NK-92 treated with Interleukin-12 subunit alpha and Interleukin-12 subunit beta, amount 100 ng/mL, for 24 hours (cell line): ENCODE results near the gene ZFYVE21.

ENCODE experiments used
- DNase-seq: peaks from one replicate; lab custom pipeline; 2025; lab: John Stamatoyannopoulos, UW

The ZFYVE21 gene

DNA sequence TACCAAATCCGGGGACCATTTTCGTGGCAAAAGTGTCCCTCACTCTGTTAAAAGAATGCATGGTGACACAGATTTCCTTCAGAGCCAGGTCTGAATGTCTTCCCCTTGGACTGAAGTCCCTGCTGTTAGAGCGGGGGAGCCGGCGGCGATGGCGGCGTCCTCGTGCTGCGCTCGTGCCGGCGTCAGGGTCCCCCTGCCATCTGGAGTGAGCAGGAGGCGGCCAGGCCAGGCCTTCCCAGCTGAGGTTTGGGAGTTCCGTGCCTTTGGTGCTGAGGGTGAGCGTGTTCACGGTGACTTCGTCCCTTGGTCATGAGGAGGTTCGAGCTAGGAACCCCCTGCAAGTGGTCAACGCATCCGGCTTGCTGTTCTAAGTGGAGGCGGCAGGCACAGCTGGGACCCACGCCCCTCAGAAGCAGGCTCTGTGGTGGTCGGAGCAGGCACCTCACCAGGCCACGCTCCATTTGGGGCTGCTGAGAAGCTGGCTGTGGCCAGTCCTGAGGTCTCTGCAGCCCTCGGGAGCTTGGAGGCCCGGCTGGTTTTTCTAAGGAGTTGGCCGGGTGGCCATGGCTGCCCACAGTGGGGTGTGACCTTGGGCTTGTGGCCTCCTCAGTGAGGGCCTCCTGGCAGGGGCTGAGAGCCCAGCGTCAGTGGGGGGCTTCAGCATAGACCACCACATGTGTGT lies 9.5 kb downstream of the ZFYVE21 start:
- DNase-seq: no peak

- no peak for DNase-seq
These were observed 10.3 kb downstream of the ZFYVE21 start for GRCh38 chr14:103725739-103726395.

GRCh38 chr14:103726474-103726873 lies 10.9 kb downstream of the ZFYVE21 start:
- DNase-seq: no peak

GRCh38 chr14:103727313-103727980 lies 11.8 kb downstream of the ZFYVE21 start:
- DNase-seq: no peak

- no peak for DNase-seq
These were observed 12.5 kb downstream of the ZFYVE21 start for GRCh38 chr14:103728141-103728540.

DNA sequence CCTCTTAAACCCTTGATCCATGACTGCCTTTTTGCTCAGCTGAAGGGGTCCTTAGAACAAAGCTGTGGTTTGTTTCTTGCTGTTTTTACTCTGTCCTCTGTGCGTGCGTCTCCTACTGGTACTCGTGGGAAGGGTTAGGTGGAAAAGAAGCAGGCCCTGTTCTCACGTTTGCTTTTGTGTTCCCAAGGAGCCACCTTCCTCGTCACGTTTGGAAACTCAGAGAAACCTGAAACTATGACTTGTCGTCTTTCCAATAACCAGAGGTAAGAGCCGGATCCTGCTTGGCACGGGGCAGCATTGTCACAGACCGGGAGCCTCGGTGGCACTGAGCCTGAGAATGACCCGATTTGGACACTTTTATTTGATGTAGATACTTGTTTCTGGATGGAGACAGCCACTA lies 13.1 kb downstream of the ZFYVE21 start:
- DNase-seq: no peak

GRCh38 chr14:103729496-103730448 lies 14.2 kb downstream of the ZFYVE21 start:
- DNase-seq: no peak

DNA sequence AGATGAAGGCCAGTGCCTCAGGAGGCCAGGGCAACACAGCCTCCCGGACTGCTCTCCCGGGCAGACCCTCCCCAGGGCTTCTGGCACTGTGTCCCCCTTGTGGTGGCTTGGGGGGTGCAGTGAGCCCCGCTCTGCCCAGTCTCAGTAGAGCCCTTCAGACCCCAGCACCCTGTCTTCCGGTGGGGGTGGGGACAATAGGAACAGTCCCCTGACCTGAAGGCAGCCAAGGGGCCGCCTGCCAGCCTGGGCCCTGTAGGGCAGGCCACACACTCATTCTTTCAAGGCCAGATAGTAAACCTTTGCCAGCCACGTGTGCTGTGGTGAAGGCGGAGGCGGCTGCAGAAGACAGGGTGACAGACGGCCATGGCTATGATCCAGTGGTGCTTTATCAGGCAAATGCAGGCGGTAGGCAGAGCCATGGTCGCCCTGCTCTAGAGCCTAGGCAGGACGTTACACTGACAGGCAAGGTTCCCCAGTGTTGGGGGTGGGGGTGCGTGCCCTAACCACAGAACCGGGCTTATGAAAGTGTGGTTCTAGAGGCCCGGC lies 15.0 kb downstream of the ZFYVE21 start:
- no peak for DNase-seq

DNA sequence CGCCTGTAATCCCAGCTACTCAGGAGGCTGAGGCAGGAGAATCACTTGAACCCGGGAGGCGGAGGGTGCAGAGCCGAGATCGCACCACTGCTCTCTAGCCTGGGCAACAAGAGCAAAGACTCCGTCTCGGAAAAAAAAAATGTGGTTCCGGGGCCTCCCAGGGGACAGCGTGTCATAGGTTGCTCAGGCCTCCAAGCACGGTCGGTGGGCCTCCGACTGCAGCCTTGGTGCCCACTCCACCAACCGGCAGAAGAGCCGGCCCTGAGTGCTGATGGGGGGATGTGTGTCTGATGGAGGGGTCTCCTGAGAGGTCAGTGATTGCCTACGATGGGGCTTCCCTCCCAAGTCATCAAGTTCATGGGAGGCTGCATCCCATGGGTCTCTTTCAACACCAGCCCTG lies 15.9 kb downstream of the ZFYVE21 start:
- DNase-seq: no peak

- DNase-seq: no peak
These were observed 16.6 kb downstream of the ZFYVE21 start for GRCh38 chr14:103731916-103732867.

DNA sequence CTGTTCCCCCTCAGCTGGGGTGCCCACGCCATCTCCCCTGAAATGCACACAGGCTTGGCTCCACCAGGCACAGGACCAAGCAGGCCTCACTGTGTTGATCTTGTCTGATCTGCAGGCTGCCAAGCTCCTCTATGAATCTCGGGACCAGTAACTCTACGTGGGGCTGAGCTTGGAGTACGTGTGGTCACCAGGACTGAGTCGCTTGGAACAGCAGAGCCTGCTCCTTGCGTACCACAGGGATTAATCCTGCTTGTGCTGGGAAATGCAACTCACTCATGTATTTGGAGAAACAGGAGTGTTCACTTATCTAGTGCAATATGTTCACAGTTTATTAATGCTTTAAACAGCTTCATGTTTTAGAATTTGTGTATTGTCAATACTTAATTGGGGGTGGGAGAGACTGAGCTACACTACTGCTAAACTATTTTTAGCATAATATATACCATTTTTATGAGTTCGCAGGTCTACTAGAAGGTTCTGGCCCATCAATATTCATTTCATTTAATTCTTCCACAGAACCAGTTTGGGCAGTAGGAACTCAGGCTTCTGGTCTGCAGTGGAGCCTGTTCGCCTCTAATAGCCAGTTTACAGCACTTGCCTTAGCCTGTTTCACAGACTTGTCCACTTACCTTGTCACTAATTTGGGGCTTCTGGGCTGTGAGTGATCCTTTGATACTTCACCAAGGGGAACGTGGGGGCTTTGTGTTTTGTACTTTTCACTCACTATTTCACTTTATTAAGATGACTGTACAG lies 17.4 kb downstream of the ZFYVE21 start:
- no peak for DNase-seq

- DNase-seq: no peak
These were observed 18.0 kb downstream of the ZFYVE21 start for GRCh38 chr14:103733651-103734050.

GRCh38 chr14:103734081-103734888 lies 18.7 kb downstream of the ZFYVE21 start:
- DNase-seq: no peak

- no peak for DNase-seq
These were observed 19.4 kb downstream of the ZFYVE21 start for GRCh38 chr14:103735022-103735421.

GRCh38 chr14:103735439-103735814 lies 19.8 kb downstream of the ZFYVE21 start:
- DNase-seq: no peak

- DNase-seq: no peak
These were observed 20.4 kb downstream of the ZFYVE21 start for GRCh38 chr14:103735815-103736545.

DNA sequence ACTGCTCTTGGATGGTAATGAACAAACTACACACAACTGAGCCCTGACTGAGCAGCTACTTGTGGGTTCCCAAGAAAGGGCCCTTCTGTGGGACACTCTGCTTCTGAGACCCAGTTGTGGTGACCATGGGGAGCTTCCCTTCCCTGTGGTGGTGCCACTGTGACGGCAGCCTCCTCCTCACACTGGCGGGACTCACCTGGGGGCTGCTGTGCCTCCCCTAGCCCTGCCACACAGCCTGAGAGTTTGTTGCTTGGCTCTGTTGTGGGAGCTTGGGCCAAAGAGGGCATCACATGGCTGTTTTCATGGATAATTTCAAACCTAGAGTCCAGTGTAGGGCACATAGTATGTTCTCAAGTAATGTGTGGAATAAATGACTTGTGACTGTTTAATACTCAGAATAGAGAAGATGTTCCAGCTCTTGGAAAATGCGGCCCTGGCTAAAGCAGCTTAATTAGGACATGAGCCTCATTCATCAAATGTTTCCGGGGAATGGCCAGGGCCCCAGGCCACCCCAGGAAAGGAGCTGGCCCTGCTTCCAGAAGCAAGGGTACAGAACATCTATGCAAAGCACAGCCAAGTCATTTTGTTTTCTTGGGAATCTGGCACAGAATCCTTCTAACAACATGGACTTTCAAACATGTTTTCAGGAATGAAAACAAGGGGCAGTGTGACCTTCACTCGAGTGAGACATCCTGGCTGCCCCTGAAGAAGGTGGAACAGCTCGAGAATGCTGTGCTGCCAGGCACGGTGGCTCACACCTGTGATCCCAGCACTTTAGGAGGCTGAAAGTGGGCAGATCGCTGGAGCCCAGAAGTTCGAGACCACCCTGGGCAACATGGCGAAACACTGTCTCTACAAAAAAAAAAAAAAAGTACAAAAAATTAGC lies 21.2 kb downstream of the ZFYVE21 start:
- no peak for DNase-seq
